HPDE6-E6E7 (cell line): ENCODE data around the gene MAP7D2.

ENCODE experiments used
- DNase-seq: peaks from one replicate; pipeline ENCODE4 v3.0.0; 2011; ENCODE audit warnings: missing footprints; ENCODE audit errors: extremely low spot score

Gene MAP7D2

DNA sequence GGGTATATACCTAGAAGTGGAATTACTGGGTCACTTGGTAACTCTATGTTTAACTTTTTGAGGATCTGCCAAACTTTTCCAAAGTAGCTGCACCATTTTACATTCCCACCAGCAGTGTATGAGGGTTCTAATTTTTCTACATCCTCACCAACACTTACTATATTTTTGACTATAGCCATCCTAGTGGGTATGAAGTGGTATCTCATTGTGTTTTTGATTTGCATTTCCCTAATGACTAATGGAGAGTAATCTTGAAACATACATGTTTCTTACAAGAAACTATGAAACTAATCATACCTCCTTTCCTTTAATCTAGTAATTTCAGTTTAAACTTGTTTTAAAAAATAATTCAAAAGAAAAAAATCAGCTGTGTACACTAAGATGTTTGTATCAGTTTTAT lies 143.7 kb downstream of the MAP7D2 start:
- no peak for DNase-seq

DNA sequence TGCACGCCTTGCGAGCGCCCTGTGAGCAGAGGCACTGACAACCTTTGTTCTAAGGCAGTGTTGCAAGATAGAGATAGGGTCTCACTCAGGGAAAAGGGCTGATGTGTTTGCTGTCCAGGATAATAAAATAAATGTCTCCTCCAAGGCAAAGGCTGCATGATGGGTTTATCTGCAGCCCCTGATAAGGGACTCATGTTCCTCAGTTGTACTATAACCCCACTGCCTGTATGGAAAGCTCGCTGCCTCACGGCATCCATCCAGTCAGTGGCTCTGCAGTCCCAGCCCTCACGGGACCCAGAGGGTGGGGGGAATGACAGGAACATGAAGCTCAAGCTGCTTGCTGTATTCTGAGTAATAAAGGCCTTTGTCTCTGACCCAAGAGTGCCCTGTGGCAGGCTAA lies 148.4 kb downstream of the MAP7D2 start:
- no peak for DNase-seq

DNA sequence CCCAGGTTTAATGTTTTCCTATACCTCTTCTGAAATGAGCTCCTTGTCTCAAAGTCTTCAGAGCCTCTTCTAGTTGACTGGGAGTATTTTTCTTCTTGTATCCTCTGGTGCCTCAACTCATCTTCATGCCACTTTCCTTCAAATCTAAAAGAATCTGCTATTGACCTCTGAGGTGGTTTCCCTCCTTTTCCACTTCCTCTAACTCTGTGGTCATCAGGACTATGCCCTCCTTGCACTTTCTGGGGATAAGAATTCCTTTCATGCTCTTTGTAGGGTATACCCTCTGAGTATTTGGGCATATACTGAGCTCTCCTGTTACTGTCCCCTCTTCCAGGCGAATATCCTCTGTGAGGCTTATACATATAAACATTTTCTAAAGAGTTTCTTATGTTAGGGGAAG lies 150.7 kb downstream of the MAP7D2 start:
- no peak for DNase-seq

DNA sequence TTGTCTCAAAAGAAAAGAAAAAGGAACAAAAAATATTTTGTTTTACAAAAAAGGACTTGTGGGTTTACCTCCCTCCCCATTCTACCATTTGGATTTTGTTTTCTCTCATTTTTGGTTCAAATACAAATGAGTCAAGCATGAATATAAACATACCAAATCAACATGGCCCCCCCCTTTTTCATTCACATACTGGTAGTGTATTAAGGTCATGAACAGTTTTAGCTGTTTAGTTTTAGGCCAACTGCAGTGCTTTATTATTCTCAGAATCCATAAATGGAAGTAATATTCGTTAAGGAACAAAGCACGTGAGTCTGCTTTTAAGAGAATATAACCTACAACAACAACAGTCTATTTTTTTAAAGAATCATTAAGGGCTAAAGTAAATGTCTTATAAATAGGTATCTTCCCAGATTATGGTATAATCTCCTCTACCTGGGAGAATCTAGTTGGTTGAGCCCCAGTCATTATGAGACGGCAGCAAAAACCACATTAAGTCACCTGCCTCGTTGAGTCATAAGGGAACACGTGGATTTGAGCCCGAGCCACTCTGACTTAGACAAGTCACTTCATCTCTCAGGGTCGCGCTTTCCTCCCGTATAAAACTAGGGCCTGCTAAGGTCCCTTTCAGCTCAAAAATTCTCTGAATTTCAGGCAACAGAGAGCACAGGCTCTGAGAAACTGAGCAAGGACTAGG lies 152.5 kb downstream of the MAP7D2 start:
- no peak for DNase-seq

DNA sequence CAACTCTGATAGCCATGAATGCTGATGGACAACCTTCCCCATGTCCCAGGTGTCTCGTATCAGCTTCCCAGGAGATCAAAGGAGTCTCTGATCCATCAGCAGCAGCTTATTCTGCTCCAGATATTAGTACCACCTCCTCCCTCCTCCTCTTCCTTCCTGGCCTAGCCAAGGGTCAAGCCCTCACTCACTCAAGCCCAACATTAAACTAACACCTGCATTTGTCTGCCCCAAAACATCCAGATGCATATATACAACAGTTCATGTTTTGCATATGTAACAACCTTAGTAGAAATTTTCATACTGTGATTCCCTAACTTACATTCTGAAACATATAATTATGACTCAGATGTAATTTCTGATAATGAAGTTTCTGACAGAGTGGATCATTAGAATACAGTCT lies 155.8 kb downstream of the MAP7D2 start:
- no peak for DNase-seq

DNA sequence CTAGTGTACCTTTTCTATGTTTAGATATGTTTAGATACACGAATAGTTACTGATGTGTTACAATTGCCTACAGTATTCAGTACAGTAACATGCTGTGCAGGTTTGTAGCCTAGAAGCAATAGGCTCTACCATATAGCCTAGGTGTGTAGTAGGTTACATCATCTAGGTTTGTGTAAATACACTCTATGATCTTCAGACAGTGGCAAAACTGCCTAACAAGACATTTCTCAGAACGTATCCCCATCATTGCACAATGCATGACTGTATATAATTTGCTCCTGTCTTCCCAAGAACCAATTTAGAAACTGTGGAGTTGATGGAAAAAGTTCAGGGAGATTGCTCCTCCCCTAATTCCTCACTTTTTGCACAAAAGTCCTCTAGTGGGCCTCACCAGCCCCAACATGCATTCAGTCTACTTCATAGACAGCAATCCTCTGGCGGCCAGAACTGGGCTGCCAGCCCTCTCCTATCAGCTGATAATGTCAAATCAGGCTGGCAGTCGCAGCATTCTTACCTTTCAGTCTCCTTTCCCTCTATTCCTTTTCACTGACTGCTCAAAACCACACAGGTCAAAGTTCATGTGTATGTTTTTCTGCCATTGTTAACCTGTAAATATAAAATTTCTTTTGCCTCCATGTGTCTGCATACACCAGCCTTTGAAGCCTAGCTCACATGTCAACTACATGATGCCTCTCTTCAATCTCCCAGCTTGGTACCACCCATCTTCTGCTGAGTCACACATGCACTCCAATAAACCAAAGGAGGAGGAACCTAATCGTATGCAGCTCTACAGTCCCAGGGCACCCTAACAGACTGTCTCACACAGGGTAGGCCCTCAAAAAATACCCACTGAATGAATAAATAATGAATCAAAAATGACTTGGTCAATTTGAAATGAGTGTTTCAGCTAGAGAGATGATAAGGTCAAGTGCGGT lies 157.9 kb downstream of the MAP7D2 start:
- no peak for DNase-seq

DNA sequence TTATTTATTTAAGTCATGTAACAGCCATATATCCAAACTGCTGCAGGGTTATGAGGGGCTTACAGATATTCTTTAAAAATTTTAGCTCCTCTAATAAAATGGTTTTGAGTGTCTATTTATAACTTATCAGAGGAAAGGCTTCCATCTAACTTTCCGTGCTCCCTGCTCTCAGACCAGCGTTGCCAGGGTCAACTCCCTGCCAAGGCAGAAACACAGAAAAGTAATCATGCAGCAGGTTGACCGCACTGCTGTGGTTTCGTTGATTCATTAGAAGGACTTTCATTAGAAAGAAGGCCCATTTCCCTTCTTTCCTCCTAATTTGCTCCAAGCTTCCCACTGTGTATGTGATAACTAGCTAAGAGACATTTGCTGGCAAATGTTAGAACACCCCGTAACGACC lies 159.8 kb downstream of the MAP7D2 start:
- DNase-seq = no peak
